Measurements from ENCODE around the gene LHFPL3. TPM values are rescaled to one million over a fixed set of nuclear protein-coding genes. Genes with fewer than 3 reads are reported as not detected.

Gene LHFPL3
- total and polyA plus RNA-seq, 9 of the 15 experiments (the other 6 are each of a cell fraction or from before 2014, with no cell fraction given), result 0.21 to 0.52 TPM; not detected in 7

GRCh38 chr7:104857458-104858425, 529.3 kb downstream of the LHFPL3 start:
- BruUV-seq (replicated peaks), result no TSS peak
- DNase-seq (ENCODE audit: extremely low read depth in 1 of 4, low spot score in 3 of 4), result no peak
- in situ Hi-C loops (cut with MboI), result no loop called here

More at GRCh38 chr7:104857458-104858425, 529.3 kb downstream of the LHFPL3 start:
- WGBS (ENCODE audit: insufficient coverage, low coverage, missing lambda C conversion rate), result 1% methylated on average over 5 of the region's 5 CpGs
- ChIA-PET POLR2A (interaction anchor here (1.0 to 1.5 kb wide), 3 partner anchors 10 to 41 kb away, joined by 3 to 5 read pairs (median 4); no protein-coding TSS in a partner anchor), CTCF (ENCODE audit: low intra/inter-chr PET ratio) (no interaction called here)
- H3K79me2 ChIP-seq (ENCODE audit: control insufficient read depth, insufficient read depth, low read length), result no peaks in the 10 kb centered on the region
- no peak overlapping the region for H2AFZ ChIP-seq (ENCODE audit: low read depth, low read length)
- no peak for FAIRE-seq
- H3K36me3 ChIP-seq (ENCODE audit: control insufficient read depth, insufficient read depth, low read length), result no peaks in the 10 kb centered on the region
- H3K9me1 ChIP-seq (ENCODE audit: control insufficient read depth, insufficient read depth, low read length), result no peaks in the 10 kb centered on the region
- H3K9me3 ChIP-seq (replicated peaks; ENCODE audit: control insufficient read depth, insufficient read depth, low read depth, low read length), result no peaks in the 10 kb centered on the region
- H3K4me1 ChIP-seq (replicated peaks in 1 of 2; ENCODE audit: control insufficient read depth in 2 of 2, insufficient read depth in 2 of 2, low read length in 2 of 2), result no peaks in the 10 kb centered on the region
- no peak overlapping the region for H3K27ac ChIP-seq (ENCODE audit: extremely low read depth, low read depth, low read length)
- intact Hi-C loops (cut with micrococcal nuclease), result no loop called here
- no peaks in the 10 kb centered on the region for H4K20me1 ChIP-seq (replicated peaks; ENCODE audit: control insufficient read depth, insufficient read depth, low read length)
- H3K4me3 ChIP-seq, result no peak overlapping the region
- TF ChIP-seq ZNF324 (CRISPR knock-in tag; IDR thresholded peaks at IDR 0.05) (no peak), REST (IDR thresholded peaks at IDR 0.05; ENCODE audit: borderline replicate concordance) (no peak), REST (CRISPR knock-in tag; IDR thresholded peaks at IDR 0.05; ENCODE audit: low read depth) (no peak)
- H3K9ac ChIP-seq (ENCODE audit: insufficient read depth in 1 of 2, low read depth in 2 of 2, low read length in 2 of 2), result no peak overlapping the region
- no peak for ATAC-seq
- peaks cover 2 to 19% of the 10 kb centered on the region in 2 experiments; a peak in 4 of 5 replicates for H3K27me3 ChIP-seq (ENCODE audit: control insufficient read depth in 2 of 2, insufficient read depth in 2 of 2, low read length in 2 of 2)
- no peak overlapping the region for H3K4me2 ChIP-seq (ENCODE audit: insufficient read depth, low read length)

All from K562 (cell line).